ENCODE data around the gene ABCB9.
"Not testable (repeated sequence)": the region's sequence is repeated elsewhere in the genome, so short reads cannot be mapped to it uniquely, and the experiment has no call there.

Gene ABCB9

DNA sequence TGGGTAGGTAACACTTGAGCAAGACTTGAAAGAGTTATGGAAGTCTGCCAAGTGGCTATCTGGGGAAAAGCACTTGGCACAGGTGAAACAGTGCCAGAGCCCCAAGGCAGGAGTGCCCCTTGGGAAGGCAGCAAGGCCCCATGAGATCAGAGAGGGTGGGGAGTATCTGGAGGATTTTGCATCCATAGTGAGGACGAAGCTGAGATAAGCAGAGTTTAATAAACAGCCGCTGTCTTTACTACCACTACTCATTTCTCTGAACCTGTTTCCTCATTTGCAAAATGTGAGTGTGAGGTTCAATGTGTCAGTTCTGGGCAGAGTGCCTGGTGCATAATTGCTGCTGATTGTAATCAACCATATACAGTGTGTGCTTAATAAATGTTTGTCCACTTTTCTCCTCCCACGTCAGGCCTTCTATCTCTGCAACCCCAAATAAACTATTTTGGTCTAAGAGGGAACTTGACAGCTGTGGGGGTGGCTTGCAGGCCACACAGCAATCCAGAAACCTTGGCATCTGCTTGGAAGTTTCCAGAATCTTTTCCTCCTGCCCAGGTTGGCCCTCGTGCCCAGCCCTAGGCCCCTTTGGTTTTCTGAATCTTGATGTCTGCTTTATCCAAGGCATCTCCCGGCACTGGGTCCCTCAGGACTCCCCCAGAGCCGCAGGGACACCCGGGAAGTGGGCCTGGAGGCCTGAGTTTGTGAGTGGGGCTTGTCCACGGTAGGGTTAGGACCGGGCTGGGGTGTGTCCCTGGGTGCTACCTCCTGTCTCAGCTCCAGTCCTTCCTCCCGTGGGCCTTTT, 4.5 kb downstream of the ABCB9 start:
- DNase-seq, result no peak

DNA sequence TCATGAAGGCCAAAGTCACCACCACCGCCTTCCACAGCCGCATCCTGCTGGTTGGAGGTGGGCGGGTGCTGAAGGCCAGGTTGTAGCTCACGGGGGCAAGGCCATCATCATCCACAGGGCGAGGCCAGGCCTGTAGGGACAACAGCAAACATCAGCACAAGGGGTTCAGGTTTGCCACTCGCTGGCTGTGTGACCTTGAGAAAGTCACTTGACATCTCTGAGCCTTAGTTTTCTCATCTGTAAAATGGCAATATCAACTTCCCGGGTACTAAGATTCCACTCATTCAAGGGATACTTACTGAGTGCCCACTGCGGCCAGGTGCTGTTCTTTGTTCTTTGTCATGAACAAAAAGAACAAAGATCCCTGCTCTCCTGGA, 6.1 kb downstream of the ABCB9 start:
- no peak for DNase-seq

DNA sequence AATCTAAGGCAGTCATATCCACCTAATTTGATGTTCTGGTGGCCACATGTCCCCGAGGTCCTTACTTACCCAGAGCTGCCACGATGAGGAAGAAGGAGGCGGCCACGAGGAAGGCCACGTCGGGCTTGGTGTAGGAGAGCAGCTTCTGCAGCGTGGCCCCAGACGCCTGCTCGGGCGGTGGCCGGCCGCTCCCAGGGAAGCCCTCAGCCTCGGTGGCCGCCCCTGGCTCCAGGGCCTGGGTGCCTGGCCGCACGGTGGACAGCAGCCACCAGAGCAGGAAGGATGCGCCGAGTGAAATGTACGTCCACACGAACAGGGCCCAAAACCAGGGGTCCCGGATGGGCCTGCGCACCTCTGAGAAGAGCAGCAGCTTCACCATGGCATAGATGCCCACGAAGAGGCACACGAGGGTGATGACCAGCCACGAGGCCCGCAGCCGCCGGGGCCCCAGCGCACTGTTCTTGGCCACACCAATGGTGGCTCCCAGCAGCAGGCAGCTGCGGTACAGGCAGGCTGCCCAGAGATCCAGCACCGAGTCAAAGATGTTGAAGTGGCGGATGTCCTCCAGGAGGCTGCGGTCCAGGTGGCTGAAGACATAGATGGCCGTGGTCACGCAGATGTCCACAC, 6.6 kb downstream of the ABCB9 start:
- no peak for DNase-seq

DNA sequence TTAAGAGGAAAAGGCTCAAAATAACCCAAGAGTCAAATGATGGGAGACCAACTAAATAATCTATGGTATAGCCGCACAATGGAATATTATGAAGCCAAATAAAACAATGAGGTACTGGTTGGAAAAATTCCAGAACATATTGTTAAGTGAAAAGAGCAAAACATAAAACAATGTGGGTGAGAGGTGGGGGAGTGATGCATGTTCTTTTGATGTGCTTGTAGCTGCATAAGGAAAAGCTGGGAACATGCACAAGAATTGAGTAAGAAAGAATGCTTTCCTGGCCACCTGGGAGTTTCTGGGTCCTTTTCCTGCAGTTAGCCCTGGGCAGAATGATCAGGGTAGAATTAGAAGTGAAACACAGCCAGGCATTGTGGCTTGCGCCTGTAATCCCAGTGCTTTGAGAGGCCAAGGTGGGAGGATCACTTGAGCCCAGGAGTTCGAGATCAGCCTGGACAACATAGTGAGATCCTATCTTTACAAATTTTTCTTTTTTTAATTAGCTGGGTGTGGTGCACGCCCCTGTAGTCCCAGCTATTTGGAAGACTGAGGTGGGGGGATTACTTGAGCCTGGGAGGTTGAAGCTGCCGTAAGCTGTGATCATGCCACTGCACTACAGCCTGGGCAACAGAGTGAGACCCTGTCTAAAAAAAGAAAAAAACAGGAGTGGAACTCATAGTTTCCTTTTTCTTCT, 7.9 kb downstream of the ABCB9 start:
- no peak for DNase-seq

DNA sequence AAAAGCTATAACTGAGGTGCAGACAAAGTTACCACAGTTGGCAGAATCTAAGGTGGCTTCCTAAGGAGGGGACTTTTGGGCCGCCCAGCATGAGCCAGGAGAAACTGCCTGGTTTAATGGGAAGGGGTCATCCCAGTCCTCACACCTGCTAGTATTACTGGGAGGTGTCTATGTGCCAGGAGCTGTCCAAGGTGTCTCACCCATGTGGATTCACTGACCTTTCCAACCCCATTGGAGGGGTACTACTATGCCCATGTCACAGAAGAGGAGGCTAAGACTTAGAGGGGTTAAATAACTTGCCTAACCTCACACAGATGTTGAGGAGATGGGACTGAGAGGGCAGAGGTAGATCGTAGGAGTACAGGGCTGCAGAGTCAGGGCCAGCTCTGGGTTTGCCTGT, 10.2 kb downstream of the ABCB9 start:
- DNase-seq, result no peak

DNA sequence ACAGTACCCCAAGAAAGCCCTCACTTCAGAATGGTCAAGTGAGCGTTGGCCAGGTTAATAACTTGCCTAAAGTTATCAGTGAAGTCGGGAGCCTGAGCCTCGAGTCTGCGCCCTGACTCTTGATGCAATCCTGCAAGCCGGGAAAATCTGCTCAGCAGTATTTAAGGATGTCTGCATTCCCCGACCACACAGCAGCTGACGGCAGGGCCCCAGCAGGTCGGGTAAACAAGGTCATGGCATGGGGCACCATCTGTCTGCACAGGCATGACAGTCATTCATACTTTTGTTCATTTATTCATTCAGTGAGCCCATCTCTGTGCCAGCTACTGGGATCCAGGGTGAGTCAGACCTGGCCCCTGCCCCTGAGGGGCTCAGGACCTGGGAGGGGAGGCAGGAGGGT, 11.1 kb downstream of the ABCB9 start:
- DNase-seq, result no peak

DNA sequence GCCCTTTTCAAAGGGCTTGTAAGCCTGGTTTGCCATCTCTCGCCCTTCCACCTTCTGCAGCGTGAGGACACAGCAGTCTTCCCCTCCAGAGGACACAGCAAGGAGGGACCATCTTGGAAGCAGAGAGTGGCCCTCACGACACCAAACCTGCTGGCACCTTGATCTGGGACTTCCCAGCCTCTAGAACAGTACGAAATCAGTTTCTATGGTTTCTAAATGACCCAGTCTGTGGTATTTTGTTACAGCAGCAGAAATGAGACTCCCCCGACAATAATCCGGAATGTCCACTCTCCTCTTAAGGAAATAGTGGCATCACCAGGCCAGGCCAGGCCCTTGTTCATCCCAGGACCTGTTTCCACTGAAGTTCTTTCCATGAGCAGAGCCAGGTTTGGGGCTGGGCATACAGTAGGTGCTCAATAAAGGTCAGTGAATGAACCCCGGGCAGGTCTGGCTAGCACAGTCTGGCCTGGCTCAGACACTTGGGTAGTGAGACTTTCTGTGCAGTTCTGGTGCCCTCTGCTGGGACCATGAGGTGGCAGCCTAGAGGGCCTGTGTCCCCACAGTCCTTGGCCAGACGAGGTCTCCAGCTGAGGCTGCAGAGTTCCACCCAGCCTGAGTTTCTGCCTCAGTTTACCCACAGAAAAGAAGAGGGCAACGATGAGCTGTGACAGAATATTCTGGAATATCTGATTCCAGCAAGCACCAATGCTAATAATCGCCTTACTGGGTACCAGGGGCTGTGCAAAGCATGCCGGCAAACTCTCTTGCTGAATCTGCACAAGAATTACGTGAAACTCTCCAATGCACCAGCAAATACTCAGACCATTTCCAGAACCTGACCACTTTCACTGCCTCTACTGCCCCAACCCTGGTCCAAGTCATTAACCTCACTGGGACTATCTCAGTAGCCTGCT, 14.0 kb downstream of the ABCB9 start:
- no peak for DNase-seq

DNA sequence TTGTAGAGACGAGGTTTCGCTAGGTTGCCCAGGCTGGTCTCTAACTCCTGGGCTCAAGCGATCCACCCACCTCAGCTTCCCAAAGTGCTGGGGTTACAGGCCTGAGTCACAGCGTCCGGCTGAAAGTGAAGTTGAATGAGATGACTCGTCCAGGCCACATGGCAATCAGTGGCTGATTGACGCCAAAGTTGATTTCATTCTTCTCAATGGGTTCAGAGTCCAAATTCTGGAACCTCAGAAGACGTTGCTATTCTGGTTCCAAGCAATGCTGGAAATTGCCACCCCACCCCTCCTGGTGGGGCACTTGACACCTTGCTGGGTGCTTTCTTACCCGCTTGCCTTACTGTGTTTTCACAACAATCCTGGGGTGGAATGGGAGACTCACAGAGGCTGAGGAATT, 14.9 kb downstream of the ABCB9 start:
- no peak for DNase-seq

DNA sequence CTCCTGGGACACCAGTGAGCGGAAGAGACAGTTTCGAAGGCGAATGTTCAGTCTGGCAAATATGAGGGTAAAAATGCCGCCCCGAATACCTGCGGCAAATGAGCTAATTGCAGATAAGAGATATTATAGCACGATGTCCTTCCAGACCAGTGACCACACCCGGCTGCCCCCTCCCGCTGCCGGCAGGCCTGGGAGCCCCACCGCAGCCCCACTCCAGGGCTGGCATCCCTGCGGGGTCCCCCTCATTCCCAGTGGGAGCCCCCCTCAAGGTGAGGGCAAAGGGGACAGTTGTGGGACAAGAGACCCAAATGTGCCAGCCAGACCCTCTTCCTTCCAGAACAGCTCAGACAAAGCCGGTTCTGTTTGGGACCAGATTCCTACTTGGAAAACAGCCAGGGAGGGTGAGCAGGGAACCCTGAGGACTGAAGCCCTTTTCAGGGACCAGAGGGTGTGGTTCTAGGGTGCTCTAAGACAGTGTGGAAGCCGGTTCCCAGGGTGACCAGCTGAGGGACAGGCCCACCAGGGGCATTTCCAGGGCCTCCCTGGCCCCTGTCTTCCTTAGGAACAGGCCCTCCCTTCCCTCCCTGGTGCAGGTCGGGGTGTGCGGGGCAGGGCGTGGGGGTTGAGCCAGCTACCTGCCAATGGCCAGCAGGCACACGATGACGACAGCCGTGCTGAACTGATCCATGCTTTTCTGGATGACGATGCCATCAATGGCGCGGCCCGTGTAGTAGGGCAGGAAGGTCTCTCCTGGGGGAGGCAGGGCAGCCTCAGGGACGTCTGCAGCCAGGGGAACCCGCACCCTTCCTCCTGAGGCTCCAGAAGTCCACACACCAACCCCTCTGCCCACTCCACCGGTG, 16.2 kb downstream of the ABCB9 start:
- DNase-seq, result no peak

DNA sequence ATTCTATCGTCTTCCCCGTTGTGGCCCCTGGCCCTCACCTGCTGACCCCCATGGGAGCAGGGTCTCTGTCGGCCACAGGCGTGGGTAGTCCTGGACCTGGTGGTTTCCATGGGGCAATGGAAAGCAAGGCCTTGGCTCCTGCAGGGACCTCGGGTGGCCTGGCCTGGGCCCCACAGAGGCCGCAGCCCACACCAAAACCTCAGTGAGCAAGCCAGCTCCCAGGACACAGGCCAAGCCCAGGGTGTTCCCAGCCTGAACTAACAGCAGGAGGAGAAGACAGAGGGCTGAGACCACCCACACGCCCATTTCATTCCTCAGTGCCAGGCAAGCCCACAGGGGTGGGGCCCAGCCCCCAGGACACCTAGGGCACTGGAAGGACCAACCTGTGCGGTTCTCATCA, 16.9 kb downstream of the ABCB9 start:
- DNase-seq, result no peak

DNA sequence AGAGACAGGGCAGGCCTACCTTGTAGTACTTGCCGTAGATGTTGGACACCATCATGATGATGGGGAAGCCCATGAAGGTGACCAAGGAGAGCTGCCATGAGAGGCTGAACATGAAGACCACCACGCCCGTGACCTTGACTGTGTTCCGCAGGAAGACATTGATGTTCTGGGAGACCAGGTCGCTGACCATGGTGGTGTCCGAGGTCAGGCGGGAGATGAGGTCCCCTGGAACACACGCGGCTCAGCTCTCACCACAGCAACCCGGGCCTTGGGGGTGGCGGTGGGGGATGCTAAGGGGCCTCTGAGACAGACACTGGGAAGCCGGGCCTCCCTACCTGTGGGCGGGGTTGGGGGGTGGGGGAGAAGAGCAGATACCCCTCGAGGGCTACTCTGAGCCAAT, 17.7 kb downstream of the ABCB9 start:
- DNase-seq, result no peak

DNA sequence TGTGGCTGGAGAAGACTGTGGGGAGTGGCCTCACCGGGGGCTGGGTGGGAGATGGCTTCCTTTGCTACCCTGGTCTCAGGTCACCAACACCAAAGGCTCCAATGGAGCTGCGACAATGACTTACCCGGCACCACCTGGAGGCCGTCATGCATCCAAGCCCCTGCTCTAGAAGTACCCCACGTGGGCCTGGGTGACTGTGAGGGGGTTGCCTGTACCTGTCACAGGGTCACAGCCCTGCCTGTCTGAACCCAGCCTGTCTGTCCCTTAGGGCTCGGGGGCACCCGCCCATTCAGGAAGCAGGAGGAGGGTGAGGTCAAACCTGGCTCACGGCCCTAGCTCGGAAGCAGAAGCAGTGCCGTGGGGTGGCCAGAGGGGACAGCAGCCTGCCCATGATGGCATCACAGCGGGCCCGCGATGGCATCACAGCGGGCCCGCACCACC, 18.9 kb downstream of the ABCB9 start:
- no peak for DNase-seq

DNA sequence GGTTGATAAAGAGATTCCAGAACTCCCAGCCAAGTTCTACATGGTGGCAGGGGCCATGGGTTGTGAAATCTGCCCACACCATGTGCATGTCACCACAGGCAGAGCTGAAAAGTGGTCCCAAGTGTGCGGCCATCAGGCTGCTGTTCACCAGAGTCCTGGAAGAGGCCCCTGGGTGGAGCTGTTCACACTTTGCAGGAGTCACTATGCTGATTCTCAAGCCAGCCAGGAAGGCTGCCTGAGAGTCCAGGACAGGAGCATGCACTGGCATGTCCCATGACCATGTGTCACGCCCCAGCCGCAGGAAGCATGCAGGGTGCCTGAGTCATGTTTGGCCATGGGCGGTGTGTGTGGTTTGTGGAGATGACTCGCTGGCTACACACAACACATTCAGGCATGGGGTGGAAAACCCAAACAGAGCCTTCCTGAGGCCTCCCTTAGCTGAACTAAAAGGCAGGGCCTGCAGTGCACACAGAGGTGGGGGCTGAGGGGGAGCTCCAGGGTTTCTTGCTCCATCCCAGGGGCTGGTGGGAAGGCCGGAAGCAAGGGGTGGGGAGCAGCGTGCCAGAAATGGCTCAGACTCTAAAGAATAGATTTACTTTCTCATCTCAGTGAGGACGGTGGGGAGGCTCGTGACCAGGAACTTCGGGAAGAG, 19.4 kb downstream of the ABCB9 start:
- no peak for DNase-seq

DNA sequence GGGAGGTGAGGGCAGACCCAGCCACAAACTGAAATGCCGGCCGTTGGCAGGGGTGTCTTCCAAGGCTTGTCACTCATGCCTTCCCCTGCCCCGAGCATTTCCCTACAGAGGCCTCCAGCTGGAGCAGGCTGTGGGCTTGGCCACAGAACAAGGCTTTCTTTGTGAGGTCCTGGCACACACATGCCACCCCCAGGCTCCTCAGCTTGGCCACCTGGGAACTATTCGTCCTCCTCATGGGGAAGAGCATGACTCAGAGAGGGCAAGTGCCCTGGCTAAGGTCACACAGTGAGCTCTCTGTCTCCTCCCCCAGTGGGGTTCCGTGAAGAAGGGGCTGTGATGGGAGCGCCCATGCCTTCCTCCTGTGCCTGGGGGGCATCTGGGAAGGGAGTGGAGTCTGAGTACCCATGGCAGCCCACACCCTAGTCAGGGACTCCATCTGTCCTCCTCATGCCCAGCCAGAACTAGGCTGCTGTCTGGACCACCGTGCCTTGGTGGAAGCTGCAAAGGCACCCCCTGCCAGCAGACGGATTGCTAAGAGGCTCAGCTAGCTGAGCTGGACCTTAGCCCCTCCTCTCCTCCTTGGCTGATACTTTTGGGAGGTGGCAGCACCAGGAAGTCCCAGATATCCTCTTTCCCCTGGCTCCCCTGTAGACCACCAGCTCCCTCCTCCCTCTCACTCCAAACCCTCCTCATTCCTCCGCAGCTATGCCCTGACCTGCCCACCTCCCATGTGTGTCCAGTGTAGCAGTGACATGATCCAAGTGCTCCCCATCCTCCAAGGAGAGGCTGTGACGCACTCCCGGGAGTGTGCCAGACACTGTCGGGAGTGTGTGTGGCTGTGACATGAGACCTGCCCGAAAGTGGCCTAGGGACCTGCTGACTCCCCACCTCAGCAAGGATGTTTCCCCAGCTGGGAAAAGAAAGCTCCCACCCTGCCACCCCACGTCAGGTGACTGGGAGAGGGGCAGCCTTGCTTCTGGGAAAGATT, 21.4 kb downstream of the ABCB9 start:
- no peak for DNase-seq

DNA sequence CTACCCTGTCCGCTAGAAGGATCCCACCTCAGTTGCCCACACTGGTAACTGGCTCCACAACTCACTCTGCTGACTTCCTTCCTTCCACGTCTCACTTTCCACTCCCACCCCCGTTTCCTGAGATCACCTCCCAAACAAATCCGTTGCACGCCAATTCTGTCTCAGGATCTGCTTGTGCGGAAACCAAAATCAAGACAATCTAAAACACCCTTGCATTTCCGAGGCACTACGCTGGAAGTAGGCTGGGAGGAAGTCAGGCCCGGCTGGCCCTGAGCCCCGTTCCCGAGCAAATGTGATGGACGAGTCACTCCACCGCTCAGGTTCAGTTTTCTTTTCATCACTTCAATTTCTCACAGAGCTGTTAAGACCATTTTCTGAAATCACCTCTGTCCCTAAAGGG, 23.1 kb downstream of the ABCB9 start:
- no peak for DNase-seq

DNA sequence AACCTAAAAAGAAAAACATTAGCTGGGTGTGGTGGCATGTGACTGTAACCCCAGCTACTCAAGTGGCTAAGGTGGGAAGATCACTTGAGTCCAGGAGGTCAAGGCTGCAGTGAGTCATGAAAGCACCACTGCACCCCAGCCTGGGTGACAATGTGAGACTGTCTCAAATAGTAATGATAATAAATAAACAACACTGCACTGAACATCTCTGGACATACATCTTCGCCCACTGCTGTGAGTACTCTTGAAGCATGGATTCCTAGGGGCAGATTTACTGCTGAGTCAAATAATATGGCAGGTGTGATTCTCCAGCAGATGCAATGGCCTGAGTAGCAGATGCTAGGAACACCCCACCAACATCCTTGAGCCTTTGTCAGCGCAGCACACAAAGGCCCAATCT, 23.6 kb downstream of the ABCB9 start:
- no peak for DNase-seq

DNA sequence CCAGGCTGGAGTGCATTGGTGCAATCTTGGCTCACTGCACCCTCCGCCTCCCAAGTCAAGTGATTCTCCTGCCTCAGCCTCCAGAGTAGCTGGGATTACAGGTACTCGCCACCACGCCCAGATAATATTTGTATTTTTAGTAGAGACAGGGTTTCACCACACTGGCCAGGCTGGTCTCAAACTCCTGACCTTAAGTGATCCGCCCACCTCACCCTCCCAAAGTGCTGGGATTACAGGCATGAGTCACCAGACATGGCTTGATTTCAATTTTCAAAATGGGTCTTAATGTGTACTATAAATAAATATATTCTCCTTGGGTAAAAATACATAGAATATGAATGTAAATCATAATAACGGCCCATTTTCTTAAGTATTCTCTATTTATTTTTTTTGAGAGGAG, 24.9 kb downstream of the ABCB9 start:
- DNase-seq, result not testable (repeated sequence)

DNA sequence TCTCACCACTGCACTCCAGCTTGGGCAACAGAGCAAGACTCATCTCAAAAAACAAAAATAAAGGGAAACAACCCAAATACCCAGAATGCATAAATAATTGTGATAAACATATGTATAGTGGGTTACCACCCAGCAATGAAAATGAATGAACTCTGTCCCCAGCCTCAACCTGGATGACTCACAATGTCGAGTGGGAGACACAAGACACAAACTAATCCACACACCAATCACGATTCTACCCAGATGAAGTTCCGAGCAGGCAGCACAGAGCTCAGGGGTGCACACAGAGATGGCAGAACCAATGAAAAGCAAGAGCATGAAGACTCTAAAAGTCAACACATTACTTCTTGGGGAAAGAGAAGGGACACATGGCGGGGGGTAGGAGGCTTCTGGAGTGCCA, 27.1 kb downstream of the ABCB9 start:
- DNase-seq, result no peak

DNA sequence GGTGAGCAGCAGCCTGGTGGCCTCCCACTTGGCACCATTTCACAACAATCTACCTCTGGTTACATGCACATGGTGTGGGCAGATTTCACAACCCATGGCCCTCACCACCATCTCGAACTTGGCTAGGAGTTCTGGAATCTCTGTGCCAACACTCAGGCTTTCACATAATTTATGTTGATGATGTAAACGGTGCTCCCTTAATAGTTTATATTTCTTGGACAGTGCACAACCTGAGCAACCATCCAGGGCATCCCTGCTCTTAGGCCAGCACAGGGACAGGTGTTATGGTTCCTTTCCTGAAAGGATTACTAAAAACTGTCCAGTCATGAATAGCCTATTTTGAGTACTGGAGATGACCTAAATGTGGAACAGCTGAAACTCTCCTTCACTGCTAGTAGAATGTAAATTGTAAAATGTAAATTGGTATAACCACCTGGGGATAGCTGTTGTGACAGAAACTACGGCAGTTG, 28.6 kb downstream of the ABCB9 start:
- DNase-seq, result no peak

DNA sequence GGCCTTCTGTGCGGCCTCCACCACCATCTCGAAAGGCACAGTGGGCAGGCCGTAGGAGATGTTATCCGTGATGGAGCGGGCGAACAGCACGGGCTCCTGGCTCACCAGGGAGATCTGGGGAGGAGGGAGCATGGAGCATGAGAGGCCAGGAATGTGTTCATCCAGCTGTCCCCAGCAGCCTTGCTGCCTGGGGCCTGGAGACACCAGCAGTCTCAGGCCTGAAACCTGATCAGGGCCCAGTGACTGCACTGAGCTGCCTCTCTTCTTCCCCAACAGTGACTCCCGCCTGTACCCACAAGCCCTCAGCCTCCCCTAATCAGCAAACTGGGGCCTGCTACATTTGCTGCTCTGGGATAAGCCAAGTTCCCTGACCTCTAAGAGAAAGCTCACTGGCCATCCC, 30.9 kb downstream of the ABCB9 start:
- no peak for DNase-seq

Measured in SHP77 treated with DMSO at 0.1 percent for 48 hours (cell line).